Urinary bladder (tissue), 4 donors: ENCODE measurements around the gene ANAPC2. TPM values are rescaled to one million over a fixed set of nuclear protein-coding genes. Genes with fewer than 3 reads are reported as not detected.

ENCODE experiments used
- DNase-seq: peaks from one replicate; pipeline ENCODE4 v3.0.0-alpha.2; 2015; ENCODE audit errors: extremely low spot score
- H3K27ac ChIP-seq: one replicate; pipeline ENCODE4 v1.5.1; 2013; ENCODE audit warnings: low read depth, mild to moderate bottlenecking, moderate library complexity
- H3K36me3 ChIP-seq: one replicate; pipeline ENCODE4 v1.6.1; 2013; ENCODE audit warnings: mild to moderate bottlenecking, moderate library complexity; ENCODE audit not compliant: insufficient read depth
- H3K4me1 ChIP-seq: one replicate; pipeline ENCODE4 v1.6.1; 2013; ENCODE audit warnings: mild to moderate bottlenecking, moderate library complexity; ENCODE audit not compliant: insufficient read depth
- H3K4me3 ChIP-seq: one replicate; pipeline ENCODE4 v1.5.1; 2013; ENCODE audit warnings: low read depth, low read length
- WGBS: extraction: QIAGEN DNeasy Blood & Tissue Kit; methylation state at CpG from one replicate; pipeline ENCODE4 v1.1.7; 2013; 5-methylcytosine and 5-hydroxymethylcytosine counted together
- polyA plus RNA-seq: library from polyadenylated mRNA; stranded (reverse); fragments of 200-250 nt; gene quantifications from one replicate; pipeline ENCODE4 v1.2.3, GENCODE V29; 2013
- total RNA-seq: library from RNA; depleted of rRNA; stranded (reverse); fragments of >200 nt; gene quantifications from one replicate; pipeline ENCODE4 v1.2.3, GENCODE V29; 2014
- donor health status: healthy with polysubstance abuse.
- donor health status: healthy.

ANAPC2 gene, protein sequence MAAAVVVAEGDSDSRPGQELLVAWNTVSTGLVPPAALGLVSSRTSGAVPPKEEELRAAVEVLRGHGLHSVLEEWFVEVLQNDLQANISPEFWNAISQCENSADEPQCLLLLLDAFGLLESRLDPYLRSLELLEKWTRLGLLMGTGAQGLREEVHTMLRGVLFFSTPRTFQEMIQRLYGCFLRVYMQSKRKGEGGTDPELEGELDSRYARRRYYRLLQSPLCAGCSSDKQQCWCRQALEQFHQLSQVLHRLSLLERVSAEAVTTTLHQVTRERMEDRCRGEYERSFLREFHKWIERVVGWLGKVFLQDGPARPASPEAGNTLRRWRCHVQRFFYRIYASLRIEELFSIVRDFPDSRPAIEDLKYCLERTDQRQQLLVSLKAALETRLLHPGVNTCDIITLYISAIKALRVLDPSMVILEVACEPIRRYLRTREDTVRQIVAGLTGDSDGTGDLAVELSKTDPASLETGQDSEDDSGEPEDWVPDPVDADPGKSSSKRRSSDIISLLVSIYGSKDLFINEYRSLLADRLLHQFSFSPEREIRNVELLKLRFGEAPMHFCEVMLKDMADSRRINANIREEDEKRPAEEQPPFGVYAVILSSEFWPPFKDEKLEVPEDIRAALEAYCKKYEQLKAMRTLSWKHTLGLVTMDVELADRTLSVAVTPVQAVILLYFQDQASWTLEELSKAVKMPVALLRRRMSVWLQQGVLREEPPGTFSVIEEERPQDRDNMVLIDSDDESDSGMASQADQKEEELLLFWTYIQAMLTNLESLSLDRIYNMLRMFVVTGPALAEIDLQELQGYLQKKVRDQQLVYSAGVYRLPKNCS
- total RNA-seq (18.6 TPM), polyA plus RNA-seq (40.3 TPM)

DNA sequence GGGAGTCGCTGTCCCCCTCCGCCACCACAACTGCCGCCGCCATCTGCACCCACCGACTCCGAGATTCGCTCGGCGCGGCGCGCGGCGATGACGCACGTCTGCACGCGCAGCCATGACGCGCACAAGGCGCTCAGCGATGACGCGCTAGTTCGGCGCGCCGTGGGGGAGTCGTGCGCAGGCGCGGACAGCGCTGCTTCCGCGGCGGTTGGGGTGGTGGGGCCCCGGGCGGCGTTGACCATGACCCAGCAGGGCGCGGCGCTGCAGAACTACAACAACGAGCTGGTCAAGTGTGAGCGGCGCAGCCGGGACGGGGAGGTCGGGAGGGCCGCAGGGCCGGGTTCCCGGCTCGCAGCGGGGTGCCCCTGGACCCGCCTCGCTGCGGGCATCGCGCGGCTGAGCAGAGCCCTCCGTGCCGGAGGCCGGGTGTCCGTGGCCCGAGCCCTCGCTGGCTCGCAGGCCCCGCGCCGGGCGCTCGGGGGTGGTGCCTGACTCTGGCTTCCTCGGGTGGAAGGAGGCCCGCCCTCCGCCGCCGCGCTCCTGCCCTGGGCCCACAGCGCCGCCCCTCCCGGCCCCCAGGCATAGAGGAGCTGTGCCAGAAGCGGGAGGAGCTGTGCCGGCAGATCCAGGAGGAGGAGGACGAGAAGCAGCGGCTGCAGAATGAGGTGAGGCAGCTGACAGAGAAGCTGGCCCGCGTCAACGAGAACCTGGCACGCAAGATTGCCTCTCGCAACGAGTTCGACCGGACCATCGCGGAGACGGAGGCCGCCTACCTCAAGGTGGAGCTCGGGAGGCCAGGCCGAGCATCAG is at the start of gene ANAPC2, which contains the start of gene SSNA1:
TSS of gene ANAPC2 (minus strand) at position 71 of the 807 bp plus-strand sequence. CDS start at position 43, 28 bp downstream.
TSS of gene SSNA1 (plus strand) at position 187 of the 807 bp plus-strand sequence. CDS start at position 238, 51 bp downstream.
- peak within 1 kb of the TSS; percentile 70 for H3K4me3 ChIP-seq
- peaks cover 2% of the 10 kb centered on the region for H3K36me3 ChIP-seq
- no peaks in the 10 kb centered on the region for H3K4me1 ChIP-seq
- WGBS, result under 1% methylated on average over 98 of the region's 98 CpGs
- H3K27ac ChIP-seq, result peak within 1 kb of the TSS; percentile 90
- peak; percentile 69 for DNase-seq

DNA sequence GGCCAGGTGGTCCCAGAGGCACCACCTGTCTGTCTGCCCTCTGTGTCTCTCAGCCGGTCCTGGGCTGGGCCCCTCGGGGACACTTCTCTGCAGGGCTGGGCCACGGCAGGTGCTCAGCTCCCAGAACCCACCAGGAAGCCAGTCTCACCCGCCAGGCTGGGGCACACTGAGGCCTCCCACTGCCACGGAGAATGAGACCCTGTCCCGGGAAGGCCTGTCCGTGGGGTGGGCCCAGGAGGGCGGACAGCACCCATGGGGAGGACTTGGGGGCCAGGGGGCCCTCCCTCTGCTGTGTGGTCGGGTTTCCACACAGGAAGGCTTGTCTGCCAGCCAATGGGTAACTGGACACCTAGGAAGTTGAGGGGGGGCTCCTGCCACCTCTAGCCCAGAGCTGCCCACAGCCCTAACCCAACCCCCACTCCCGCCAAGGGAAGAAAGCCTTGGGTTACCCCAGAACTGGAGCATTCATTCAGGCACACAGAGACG is 48.6 kb upstream of the ANAPC2 start:
- H3K4me3 ChIP-seq, result no peak overlapping the region
- WGBS, result 46% methylated on average over 11 of the region's 11 CpGs
- no peak overlapping the region for H3K27ac ChIP-seq
- DNase-seq, result no peak
- no peaks in the 10 kb centered on the region for H3K36me3 ChIP-seq
- H3K4me1 ChIP-seq, result no peaks in the 10 kb centered on the region

DNA sequence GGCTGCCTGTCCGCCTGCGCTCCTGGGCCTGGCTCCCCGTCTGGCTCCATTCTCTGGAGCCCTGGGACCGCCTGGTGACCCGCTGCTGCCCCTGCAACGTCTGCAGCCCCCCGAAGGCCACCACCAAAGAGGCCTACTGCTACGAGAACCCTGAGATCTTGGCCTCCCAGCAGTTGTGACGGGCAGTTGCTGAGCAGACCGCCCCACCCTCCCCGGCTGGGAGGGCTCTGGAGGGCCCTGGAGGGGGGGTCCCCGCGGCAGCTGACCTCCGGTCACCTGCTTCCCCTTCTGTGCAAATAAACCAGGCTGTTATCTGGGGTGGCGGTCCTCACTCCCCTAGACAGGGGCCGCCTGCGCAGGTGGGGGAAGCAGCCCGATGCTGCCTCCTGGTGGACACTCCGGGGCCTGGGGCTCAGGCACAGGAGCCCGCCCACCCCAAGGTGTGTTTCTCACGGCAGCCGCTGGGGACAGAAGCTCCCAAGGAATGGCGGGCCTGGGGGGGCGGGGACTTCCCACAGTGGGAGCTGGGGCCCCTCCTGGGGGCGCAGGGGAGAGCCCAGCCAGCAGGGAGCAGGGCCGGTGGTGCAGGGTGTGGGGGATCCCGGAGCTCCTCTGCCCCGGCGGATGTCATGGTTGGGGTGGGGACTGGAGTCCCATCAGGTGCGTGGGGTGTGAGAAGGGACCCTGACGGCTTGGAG is 48.0 kb upstream of the ANAPC2 start:
- H3K4me3 ChIP-seq, result no peak overlapping the region
- WGBS, result 9% methylated on average over 31 of the region's 31 CpGs
- no peak overlapping the region for H3K27ac ChIP-seq
- H3K4me1 ChIP-seq, result no peaks in the 10 kb centered on the region
- DNase-seq, result no peak
- no peaks in the 10 kb centered on the region for H3K36me3 ChIP-seq

DNA sequence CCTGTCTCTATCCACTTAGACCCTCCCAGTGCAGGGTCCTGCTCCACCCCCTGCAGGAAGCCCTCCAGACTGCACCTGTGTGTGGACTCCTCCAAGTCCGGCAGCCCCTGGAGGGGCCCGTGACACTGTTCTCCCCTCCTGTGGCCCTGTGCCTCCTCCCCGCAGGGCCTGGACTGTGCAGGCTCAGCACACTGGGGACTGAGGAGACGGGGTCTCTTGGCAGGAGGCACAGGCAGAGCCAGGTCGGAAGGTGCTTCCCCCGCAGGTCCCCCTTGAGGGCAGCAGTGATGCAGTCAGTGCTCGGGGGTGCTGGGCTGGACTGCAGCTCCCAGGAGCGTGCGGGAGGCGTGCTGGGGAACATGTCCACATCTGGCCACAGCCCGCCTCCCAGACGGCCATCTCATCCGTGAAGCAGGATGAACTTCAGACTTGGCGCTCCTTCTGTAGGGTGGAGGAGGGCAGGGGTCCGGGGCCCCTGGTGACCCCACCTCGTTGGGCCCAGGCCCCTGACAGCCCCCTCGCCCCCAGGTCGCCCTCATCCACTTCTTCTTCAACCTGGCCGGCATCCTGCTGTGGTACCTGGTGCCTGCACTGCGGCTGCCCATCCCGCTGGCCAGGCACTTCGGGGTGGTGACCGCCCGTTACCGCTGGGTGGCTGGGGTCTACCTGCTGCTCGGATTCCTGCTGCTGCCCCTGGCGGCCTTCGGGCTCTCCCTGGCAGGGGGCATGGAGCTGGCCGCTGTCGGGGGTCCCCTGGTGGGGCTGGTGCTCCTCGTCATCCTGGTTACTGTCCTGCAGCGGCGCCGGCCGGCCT is 47.3 kb upstream of the ANAPC2 start:
- 64% methylated on average over 35 of the region's 35 CpGs for WGBS
- H3K4me3 ChIP-seq, result no peak overlapping the region
- H3K36me3 ChIP-seq, result no peaks in the 10 kb centered on the region
- H3K4me1 ChIP-seq, result no peaks in the 10 kb centered on the region
- no peak overlapping the region for H3K27ac ChIP-seq
- no peak for DNase-seq

DNA sequence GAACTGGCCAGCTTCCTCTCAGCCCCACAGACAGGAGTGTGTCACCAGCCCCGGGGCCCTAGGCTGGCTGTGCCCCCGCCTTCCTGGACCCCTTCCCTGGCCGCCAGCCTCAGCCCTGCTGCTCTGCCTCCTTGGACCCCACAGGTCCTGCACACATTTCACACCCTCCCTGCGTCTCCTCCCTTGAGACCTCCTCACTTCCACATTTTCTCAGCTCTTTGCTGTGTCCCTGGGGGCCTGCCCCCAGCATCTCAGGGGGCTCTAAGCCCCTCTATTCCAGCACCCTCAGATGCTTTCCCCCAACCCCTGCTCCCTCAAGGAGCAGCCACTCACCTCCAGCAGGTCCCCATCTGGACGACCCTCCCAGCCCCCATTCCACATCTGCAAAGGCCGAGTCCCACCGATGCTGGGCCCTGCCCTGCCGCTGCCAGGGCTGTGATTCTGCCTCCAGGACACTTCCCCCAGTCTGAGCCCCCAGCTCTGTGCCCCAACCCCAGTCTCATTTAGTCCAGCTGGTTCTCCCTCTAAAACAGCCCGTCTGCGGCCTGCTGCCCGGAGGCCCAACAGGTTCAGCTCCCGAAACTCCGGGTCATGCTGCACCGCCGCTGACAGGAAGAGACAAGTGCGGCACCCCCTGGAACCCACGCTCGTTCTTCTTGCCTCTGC is 46.5 kb upstream of the ANAPC2 start:
- no peak for DNase-seq
- Histone ChIP-seq H3K36me3 (no peaks in the 10 kb centered on the region), H3K4me1 (no peaks in the 10 kb centered on the region), H3K27ac (no peak overlapping the region), H3K4me3 (no peak overlapping the region)
- WGBS, result 69% methylated on average over 18 of the region's 18 CpGs

DNA sequence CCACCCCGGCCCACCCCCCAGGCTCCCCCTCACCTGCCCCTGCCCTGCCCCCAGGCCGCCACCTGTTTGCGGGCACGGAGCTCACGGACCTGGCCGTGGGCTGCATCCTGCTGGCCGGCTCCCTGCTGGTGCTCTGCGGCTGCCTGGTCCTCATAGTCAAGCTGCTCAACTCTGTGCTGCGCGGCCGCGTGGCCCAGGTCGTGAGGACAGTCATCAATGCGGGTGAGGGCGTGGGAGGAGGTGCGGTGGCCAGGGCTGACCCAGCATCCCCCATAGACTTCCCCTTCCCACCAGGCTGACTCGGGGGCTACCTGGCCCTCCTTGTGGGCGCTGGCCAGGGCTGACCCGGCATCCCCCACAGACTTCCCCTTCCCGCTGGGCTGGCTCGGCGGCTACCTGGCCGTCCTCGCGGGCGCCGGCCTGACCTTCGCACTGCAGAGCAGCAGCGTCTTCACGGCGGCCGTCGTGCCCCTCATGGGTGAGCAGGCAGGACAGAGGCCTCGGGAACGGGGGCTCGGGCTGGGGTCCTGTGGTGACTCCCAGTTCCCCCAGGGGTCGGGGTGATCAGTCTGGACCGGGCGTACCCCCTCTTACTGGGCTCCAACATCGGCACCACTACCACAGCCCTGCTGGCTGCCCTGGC is 45.8 kb upstream of the ANAPC2 start:
- 68% methylated on average over 40 of the region's 40 CpGs for WGBS
- DNase-seq, result no peak

DNA sequence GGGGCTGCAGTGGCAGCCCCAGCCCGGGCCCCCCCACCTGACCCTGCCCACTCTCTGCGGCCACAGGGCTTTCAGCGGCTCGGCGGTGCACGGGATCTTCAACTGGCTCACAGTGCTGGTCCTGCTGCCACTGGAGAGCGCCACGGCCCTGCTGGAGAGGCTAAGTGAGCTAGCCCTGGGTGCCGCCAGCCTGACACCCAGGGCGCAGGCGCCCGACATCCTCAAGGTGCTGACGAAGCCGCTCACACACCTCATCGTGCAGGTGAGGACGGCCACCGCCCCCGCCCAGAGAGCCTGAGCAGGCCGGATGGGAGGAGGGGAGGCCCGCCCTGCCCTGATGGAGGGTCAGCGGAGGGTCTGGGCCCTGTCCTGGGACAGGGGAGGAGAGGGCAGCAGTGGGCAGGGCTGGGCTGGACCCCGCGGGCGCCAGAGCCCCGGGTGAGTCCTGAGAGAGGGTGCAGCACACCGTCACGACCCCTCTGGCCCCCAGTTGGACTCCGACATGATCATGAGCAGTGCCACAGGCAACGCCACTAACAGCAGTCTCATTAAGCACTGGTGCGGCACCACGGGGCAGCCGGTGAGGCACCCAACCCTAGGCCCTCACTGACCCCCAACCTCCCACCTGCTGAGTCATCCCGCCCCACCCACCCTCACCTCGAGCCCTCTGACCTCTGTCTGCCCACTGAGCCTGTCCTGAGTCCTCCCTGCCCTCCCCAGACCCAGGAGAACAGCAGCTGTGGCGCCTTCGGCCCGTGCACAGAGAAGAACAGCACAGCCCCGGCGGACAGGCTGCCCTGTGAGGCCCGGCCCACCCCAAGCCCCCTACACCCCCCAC is 45.0 kb upstream of the ANAPC2 start:
- Histone ChIP-seq H3K36me3 (no peaks in the 10 kb centered on the region), H3K4me3 (no peak overlapping the region), H3K27ac (no peak overlapping the region), H3K4me1 (no peaks in the 10 kb centered on the region)
- DNase-seq, result no peak
- 78% methylated on average over 40 of the region's 40 CpGs for WGBS

More for the DNA sequence above, 45.8 kb upstream of the ANAPC2 start:
- H3K36me3 ChIP-seq, result no peaks in the 10 kb centered on the region
- H3K27ac ChIP-seq, result no peak overlapping the region
- H3K4me3 ChIP-seq, result no peak overlapping the region
- H3K4me1 ChIP-seq, result no peaks in the 10 kb centered on the region

DNA sequence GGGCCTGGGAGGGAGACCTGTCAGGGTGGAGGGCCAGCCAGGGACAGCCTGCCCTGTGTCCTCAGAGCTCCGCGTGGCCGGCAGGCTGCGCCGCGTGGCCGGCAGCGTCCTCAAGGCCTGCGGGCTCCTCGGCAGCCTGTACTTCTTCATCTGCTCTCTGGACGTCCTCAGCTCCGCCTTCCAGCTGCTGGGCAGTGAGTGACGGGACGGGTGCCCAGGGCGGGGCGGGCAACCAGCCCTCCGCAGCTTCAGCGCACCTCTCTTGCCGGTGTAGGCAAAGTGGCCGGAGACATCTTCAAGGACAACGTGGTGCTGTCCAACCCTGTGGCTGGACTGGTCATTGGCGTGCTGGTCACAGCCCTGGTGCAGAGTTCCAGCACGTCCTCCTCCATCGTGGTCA is 44.1 kb upstream of the ANAPC2 start:
- Histone ChIP-seq H3K4me1 (no peaks in the 10 kb centered on the region), H3K4me3 (no peak overlapping the region), H3K36me3 (no peaks in the 10 kb centered on the region), H3K27ac (no peak overlapping the region)
- WGBS, result 79% methylated on average over 24 of the region's 24 CpGs
- no peak for DNase-seq

DNA sequence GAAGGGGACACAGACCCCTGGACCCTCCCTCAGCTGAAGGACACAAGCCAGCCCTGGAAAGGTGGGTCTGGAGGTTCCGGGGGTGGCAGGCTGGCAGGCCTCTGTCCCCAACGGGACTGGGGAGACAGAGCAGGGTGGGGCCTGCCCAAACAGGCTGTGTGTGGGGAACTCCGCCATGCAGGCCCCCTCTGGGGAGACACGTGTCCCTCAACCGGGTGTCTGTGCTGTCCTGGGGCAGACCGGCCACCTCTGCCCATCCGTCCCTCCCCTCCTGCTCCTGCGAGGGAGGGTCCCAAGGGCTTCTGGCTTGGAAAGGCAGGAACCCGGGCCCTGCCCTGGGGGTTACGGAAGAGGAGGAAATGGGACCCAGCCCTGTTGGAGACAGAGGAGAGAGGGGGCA is 43.7 kb upstream of the ANAPC2 start:
- Histone ChIP-seq H3K4me3 (no peak overlapping the region), H3K27ac (no peak overlapping the region), H3K4me1 (no peaks in the 10 kb centered on the region), H3K36me3 (no peaks in the 10 kb centered on the region)
- 73% methylated on average over 10 of the region's 10 CpGs for WGBS
- DNase-seq, result no peak

DNA sequence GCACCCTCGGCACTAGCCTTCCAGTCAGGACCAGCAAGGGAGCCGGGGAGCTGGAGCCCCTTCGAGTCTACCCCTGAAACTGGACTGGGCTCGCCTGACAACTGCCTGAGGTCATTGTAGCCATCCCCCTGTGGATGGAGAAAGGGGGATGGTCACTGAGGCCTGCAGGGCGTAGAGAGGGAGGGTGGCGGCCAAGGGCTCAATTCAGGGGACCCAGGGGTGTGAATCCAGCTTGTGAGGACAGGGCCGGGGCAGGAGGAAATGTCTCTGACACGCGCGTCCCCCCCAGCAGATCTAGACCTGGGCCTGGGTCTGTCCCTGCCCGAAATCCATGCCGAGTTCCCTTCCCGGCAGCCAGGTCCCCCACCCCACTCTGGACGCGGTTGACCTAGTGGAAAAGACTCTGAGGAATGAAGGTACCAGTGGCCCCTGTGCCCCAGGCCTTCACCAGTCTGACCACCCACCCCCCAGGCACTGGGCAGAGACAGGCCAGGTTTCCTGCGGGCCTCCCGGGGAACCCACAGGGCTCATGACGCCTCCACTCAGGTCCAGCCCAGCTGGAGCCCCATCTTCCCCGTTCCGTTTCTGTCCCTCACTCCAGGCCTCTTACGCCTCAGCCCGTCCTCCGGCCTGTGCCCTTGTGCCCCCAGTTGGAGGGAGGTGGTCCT is 43.1 kb upstream of the ANAPC2 start:
- Histone ChIP-seq H3K27ac (no peak overlapping the region), H3K4me3 (no peak overlapping the region), H3K36me3 (no peaks in the 10 kb centered on the region), H3K4me1 (no peaks in the 10 kb centered on the region)
- WGBS, result 80% methylated on average over 23 of the region's 23 CpGs
- DNase-seq, result no peak
